NCI-H2107 (cell line): ENCODE data around the gene SYNPO2.
"Not testable (repeated sequence)": the region's sequence is repeated elsewhere in the genome, so short reads cannot be mapped to it uniquely, and the experiment has no call there.

ENCODE experiments used
- DNase-seq: peaks from one replicate; lab custom pipeline; 2025; lab: John Stamatoyannopoulos, UW

The SYNPO2 gene

DNA sequence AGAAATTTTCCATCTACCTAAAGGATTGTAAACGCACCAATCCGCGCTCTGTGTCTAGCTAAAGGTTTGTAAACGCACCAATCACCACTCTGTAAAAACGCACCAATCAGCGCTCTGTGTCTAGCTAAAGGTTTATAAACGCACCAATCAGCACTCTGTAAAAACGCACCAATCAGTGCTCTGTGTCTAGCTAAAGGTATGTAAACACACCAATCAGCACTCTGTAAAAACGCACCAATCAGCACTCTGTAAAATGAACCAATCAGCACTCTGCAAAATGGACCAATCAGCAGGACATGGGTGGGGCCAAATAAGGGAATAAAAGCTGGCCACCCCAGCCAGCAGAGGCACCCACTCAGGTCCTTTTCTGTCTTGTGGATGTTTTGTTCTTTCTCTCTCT, 10.1 kb upstream of the SYNPO2 start:
- DNase-seq: not testable (repeated sequence)

DNA sequence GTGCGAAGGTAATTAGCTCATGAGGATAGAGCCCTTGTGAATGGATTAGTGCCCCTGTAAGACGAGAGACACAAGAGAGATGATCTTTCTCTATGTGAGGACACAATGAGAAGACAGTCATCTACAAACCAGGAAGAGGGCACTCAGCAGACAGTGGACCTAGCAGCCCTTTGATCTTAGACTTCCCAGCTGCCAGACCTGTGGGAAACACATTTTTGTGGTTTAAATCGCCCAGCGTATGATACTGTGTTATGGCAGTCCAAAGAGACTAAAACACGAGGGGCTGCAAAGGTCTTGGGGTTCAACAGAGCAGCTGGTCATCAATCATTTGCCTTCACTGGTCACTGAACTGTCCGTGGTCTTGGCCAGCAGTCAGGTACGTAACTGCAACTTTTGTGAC, 9.2 kb upstream of the SYNPO2 start:
- DNase-seq: no peak

DNA sequence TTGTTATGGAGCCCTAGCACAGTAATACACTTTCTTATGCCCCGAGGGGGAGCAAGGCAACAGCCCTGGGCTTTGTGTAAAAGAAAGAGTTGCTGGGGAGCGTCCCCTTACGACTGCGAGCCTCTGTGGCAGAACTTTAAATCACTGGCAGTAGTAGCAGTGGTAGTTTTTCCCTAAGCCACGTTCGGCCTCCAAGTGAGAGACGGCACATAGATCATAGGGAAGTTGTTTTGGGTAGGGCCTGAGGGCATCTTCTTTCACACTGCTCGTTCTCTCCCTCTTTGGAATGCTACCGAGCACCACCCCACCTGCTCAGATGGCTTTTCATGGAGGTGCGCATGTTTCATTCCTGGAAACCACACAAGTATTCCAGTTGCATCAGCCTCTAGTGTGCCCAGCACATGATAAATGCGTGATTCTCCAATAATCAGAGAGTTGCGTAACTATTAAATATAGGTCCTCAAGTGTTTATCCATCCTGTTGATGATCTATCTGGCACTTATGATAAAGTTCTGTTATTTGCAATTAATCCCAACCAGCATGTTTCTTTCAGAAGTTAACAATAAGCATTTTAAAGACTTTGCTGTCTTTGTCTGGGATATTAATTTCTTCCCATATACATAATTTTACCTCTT, 7.0 kb upstream of the SYNPO2 start:
- no peak for DNase-seq

DNA sequence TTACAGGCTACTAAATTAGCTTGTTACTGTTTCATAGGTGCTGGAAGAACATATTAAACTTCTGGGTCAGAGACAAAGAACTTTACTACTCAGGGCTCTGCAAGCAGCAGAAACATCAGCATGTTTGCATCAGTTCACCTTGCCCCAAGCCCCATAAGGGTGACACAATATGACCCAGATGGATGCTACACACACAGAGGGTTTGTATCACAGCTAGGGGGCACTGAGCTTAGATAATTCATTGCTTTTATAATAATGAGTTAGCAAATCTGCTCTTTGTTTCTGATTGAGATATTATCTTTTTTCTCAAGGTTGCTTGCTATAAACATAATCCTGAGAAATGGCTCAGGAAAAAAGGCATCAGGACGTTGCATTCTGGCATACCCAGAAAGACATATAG, 4.8 kb upstream of the SYNPO2 start:
- no peak for DNase-seq

DNA sequence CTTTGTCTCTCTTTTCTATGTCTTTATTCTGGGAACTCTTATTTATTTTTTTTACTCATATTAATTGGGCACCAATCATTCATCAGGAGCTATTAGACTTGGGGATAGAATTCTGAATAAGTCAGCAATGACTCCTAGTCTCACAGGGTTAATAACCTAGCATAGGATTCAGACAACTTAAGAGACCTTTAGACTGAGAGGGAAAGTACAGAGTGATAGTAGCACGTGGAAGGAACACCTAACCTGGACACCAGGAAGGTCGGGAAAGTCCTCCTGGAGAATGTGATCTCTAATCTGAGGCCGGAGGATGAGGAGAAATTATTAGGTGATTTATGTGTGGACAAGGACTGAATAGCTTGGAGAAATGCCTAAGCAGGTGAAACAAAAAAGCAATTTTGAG, 3.9 kb upstream of the SYNPO2 start:
- no peak for DNase-seq

DNA sequence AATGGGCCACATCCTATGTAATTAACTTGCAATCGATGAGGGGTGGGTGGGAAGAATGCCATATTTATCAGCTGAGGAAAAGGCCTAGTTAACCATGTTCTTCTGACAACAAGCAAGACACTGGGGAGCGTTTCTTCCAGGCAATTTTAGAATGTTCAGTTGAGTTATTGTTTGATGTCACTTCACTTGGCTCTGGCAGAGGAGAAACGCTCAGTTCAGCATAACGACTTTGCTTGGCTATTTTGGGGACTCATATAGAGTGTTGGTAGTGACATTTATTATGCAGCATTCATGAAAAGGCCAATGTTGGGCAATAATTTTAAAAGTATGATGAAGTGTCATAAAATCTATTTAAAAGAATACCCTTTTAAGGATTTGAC, 648 bp downstream of the SYNPO2 start:
- DNase-seq: no peak

DNA sequence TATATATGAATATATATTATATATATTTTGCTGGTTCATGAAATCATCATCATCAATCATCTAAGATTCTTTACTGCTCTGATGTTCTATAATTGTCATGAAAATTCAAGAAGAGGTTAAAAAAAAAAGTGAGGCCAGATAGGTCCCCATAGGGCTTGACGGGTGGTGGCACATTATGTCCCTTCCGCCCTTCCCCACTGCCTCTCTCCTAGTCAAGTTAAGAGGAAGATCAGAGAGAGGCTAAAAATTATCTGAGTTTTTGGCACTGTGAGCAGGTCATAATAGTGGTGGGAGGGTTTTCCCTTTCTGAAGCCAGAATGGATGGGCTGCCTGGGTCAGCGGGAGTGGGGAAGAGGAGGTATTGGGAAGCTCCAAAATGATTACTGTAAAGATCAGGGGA, 5.4 kb downstream of the SYNPO2 start:
- no peak for DNase-seq

DNA sequence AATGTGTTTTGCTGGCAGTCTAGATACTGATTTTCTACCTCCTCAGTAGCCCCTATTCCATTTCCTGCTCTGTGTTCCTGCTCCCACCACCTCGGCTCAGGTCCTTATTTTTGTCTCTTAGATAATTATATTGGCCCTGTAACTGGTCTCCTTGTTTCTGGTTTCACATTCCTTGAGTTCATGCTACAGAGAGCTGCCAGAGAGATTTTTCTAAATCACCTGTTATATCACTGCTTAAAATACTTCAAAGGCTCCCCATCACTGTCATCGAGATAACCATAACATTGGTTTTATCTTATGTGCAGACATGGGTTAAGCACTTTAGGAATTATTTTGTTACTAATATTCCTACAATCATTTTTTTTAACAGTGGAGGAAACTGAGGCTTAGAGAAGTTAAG, 9.6 kb downstream of the SYNPO2 start:
- DNase-seq: no peak

DNA sequence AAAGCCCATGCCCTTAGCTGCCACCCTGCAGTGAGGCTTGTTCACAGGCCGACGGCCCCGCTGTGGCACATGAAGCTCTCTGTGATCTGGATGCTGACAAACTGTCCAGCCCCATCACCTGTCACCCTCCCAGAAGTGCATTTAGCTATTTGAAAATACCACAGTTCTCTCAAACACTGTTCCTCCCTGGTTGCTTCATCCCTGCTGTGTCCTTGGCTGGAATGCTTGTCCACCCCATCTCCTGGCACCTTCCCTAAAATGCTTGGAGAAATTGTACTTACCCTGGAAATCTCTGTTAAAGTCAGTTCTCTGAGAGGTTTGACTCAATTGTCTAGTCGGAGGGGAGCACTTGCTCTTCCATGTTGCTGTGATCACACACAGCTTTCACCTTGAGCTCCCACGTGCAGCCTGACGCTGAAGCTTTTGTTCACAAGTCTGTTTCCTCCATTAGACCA, 10.1 kb downstream of the SYNPO2 start:
- DNase-seq: no peak

DNA sequence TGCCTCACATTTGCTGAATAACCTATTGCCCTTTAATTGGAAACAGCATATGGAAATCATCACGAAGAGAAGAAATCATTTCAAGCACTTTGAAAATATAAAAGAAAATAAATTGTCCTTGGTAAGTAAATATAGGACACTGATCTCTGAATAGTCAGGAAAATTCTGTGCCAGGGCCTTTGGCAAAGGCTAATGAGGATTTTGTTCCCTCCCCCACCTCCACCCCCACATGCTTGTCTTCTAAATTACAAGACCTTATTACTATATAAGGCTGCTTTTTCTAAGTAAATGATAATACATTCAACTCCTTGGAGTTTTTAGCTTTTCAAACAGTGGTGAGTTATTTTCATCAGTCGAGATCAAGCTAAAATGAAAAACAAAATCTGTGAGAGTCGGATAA, 15.8 kb downstream of the SYNPO2 start:
- no peak for DNase-seq

DNA sequence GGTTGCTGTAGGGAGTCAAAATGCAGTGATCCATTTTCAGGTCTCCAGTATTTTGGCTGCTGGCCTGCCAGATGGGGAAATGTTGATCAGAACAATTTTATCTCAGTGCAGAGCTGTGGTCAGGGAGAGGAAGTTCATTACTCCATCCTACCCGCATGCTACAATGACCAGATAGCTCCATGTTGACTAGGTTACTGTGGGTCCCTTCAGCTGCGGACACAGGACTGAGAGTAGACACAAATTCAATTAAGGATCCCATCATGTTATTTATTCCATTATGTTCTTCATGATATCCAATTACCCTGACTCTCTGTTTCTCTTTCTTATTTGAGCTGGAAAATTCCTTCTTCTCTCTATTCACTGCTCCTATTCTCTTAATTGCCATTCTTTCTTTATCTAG, 16.3 kb downstream of the SYNPO2 start:
- no peak for DNase-seq

DNA sequence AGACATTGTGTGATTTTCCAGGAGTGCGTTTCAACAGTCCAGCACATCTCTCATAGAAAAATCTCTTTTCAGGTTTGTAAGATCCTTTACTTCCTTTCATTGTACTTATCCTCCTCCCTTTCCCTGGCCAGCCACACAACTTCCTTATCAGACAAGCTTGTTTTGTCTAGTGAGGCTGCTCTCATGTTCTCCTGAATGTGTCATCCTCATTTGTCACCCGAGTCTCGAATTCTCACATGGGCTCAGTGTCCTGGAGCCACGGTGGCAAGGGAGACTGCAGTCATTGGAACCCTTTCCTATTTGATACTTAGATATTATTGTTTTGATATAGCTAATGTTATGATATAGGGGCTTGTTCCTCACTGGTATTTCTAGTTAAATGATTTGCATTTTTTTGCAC, 16.9 kb downstream of the SYNPO2 start:
- no peak for DNase-seq

DNA sequence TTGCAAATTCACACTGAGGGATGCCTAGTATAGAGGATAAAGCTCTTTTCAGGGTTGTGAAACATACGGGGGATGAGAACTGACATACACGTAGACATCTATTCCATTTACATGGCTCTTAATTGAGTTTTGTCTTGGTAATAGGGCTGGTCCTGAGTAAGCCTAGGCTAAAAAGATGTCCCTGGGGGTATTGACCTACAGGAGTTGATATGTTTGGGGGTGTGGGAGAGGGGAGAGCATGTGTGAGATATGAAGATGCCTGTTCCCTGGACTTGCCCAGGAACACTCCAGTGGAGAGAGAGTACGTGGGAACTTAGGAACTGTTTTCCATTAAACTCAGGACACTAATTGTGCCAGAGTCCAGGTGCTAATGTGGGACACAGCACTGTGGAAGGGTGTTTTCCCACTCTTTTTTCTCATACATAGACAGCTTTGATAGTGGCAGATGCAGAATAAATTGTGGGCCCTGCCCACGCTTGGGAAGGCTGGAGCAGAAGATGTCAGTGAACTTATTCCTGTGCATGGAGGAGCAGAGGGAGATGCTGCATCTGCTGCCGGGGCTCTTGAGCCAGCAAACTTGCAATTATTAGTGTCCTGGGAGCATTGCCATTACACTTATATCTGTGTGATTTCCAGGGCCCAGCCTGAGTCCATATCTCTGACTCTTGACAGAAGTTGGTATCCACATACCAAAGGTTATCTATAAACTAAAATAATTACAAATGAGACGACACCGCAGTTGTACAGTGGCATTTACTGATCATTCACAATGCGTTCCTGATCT, 20.7 kb downstream of the SYNPO2 start:
- DNase-seq: no peak

DNA sequence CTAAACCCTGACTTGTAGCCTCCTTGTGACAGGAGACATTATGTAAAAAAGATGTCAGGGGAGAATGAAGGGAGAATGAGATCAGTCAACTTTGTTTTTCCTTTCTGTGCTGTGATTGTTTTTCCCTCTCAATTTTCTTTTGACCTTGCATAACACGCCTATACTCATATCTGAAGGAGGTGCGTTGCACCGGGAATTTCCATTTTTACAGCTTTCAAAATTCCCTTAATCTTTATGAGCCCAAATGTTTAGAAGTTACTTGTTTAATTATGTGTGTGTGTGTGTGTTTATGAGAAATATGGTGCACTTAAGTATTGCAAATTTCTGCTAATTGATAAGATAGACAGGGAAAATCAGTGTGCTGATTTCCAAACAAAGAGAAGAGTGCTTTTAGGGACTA, 21.6 kb downstream of the SYNPO2 start:
- no peak for DNase-seq

DNA sequence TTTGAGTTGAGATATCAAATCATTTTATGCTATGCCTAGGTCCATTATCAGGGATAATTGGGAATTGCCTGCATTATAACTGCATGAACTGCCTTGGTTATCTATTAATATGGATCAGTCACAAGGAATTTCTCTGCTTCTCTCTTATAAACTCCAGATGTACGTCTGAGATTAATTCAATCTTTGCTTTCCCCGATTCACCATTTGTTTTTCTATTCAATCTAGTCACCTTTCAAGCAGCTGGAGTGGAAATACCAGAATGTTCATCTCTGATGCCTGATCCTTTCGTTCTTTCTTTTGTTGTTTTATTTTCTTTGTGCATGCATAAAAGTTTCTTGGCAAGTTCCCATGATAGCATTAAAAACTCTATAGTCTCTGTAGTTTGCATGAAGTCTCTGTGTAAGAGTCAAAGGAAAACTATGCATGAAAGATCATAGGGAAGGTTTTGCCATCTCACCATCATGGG, 22.6 kb downstream of the SYNPO2 start:
- no peak for DNase-seq

DNA sequence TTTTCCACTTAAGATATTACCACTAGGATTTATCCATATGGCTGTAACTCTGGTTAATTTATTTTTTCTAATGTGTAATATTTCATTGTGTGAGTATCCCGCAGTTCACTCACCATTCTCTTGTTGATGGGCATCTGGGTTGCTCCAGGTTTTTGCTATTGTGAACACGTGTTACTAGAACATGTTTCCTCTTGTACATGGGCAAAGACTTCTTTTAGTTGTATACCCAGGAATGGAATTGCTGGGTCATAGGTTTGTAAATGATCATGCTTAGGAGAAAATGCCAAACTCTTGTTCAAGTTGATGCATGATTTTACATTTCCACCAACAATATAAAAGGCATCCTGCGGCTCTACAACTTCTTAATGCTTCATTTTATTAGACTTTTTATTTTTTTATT, 26.8 kb downstream of the SYNPO2 start:
- no peak for DNase-seq

DNA sequence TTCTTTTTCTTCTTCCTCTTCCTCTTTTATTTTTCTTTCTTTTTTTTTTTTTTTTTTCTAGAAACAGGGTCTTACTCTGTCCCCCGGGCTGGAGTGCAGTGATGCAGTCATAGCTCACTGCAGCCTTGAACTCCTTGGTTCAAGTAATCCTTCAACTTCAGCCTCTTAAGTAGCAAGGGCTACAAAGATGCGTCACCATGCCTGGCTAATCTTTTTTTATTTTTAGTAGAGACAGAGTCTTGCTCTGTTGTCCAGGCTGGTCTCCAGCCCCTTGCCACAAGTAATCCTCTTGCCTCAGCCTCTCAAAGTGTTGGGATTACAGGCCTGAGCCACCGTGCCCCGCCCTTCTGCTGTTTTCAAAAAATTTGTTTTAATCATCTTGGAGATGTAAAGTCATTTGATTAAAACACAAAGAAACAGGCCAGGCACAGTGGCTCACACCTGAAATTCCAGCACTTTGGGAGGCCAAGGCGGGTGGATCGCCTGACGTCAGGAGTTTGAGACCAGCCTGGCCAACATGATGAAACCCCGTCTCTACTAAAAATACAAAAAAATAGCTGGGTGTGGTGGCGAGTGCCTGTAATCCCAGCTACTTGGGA, 28.1 kb downstream of the SYNPO2 start:
- DNase-seq: no peak

DNA sequence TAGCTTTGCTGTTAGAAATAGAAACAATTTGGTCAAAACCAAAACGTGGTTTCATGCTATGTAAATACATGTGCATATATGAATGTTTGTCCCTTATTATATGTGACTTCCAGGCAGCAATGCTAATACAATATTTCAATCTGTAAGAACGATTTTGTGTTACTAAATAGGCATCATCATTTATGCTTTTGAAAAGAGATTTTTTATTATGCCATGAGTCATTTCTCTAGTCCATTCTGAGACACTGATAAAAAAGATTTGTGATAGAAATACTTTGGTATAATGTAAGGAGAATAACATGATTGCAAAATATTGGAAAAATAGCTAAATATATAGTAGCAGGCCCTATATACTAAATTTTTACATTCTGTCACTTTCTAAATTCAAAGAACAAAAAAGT, 28.9 kb downstream of the SYNPO2 start:
- DNase-seq: no peak

DNA sequence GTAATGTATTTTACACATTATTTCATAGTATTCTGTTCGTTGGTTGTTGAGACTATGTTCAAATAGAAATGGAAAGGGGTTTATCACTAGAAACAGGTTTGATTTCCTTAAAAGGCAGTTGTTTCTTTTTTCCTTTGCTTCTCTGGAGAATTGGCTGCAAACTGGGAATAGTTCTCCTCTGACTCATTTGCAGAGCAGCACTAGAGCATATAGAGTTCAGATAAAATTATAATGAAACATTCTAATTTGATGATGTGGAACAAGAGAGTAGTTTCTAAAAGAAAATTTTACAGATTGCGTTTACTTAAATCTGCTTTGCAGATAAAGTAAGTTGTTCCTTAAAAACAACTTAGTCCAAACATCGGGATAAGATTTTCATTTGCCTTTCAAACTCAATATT, 29.7 kb downstream of the SYNPO2 start:
- no peak for DNase-seq

DNA sequence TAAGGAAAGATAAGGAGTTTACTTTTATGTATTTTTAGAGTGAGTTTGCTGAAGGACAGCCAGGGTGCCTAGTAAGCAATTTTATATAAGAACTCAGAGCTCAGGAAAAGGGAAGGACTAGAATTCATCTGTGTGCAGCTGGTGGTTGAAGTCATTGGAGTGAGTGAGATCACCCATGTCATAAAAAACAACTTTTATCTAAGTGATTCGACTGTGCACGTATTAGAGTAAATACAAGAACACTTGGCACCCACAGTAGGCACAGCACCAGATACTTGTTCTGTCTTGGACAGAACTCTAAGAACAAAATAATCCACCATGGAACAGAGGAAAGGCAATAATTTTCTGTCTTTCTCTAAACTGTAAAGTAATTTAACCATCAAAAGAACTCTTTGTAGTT, 31.6 kb downstream of the SYNPO2 start:
- no peak for DNase-seq

DNA sequence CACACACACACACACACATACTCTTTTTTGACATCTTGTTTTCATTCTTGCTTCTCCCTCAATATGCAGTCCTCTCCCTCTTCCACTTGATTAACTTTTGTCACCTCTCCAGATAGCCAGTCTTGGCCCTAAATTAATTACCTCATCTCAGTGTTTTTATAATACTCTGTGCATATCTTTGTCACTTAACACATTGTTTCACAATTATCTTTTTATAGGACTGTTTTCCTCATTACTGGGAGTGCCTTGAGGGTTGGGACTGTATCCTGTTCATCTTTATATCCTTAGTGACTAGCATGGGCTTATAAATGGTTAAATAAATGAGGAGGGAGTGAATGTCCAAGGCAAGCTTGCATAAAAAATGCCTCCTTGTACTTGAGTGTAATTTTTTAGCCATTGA, 33.1 kb downstream of the SYNPO2 start:
- no peak for DNase-seq

DNA sequence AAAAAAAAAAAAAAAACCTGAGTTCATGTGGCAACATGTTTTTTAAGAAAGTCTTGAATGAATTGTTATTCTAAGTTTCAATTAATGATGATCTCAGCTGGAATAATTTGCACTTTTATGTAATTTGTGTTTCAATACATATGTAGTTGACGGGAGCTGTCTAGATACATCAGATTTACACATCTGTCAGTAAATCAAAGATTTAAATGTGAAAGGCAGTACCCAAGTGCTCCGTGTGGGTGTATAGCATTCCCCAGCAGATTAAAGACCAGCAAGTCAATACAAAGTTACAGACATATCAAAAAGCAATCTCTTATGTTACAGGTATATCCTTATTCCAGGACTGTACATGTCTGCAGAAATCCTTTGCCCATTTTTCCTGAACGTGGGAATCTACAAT, 35.2 kb downstream of the SYNPO2 start:
- DNase-seq: no peak

DNA sequence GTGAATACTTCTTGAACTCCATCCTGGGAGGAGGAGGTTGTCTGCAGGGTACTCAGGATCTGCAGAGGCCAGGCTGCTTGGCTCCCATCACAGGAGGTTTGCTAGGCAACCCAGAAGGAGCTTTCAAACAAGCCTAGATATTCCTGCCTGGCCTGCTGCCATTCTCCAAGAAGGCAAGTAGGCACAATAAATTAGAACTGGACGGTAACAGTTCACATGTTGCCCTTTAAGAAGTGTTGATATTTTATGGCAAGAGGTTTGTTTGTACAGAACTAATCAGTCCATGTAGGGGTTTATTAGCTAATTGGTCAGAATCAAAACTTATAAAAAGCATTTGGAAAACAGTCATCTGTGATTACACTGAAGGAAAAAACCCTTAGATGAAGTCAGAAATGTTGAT, 39.3 kb downstream of the SYNPO2 start:
- DNase-seq: no peak

DNA sequence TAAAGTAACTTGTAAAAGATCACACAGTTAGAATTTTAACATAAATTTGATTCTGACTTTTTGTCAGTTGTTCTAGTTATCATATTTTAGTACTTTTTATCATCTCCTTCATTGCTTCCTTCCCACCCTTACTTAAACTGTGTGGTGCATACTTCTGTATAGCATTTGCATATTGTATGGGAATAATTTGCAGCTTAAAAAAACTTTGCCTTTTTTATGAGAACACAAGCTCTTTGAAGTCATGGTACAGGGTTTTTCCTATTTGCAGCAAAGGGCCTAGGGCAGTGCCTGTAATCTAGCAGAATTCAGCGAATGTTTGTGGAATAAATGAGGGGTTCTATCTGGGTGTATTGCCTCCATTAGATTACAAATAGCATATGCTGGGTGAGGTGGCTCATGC, 41.6 kb downstream of the SYNPO2 start:
- no peak for DNase-seq
